Epithelial cell of proximal tubule (primary cell): ENCODE data around the gene RENBP. TPM values are rescaled to one million over a fixed set of nuclear protein-coding genes. Genes with fewer than 3 reads are reported as not detected.

Experiments used
- DNase-seq: peaks from one replicate; pipeline ENCODE4 v3.0.0-alpha.2; 2011; ENCODE audit warnings: low read depth
- H3K4me3 ChIP-seq: 2 replicates; pipeline ENCODE4 v1.5.1; 2011; ENCODE audit warnings: low read depth, mild to moderate bottlenecking, low read length
- total RNA-seq: library from RNA; depleted of rRNA; stranded (reverse); fragments of >200 nt; gene quantifications from 2 replicates; pipeline ENCODE4 v1.2.3, GENCODE V29; 2015
- TF ChIP-seq, protein P1 (sequence below): conservative IDR thresholded peaks from 2 replicates; pipeline ENCODE4 v1.5.1; 2012; ENCODE audit warnings: low read depth, mild to moderate bottlenecking, low read length

The RENBP gene
- total RNA-seq, 1 donor from 2014 or later, result 0.92 TPM

DNA sequence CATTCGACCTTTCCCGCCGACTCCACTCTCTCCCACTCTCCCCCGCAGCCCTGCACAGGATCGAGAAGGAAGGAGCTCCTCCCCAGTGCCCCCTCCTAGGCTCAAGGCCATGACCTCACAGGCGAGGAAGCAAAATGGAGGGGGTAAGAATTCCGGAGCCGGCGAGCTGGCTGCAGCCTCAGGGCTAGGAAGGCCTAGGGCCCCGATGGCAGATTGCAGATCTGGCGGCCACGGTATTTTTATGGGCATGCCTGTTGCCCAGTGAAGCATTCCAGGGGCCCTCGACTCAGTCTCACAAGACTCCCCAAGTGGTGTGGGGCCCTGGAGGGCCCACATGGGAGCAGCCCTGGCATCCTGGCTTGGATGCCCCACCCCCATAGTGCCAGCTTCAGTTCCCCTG, 57.5 kb downstream of the RENBP start:
- DNase-seq, result peak; percentile 2
- H3K4me3 ChIP-seq, result no peak overlapping the region

DNA sequence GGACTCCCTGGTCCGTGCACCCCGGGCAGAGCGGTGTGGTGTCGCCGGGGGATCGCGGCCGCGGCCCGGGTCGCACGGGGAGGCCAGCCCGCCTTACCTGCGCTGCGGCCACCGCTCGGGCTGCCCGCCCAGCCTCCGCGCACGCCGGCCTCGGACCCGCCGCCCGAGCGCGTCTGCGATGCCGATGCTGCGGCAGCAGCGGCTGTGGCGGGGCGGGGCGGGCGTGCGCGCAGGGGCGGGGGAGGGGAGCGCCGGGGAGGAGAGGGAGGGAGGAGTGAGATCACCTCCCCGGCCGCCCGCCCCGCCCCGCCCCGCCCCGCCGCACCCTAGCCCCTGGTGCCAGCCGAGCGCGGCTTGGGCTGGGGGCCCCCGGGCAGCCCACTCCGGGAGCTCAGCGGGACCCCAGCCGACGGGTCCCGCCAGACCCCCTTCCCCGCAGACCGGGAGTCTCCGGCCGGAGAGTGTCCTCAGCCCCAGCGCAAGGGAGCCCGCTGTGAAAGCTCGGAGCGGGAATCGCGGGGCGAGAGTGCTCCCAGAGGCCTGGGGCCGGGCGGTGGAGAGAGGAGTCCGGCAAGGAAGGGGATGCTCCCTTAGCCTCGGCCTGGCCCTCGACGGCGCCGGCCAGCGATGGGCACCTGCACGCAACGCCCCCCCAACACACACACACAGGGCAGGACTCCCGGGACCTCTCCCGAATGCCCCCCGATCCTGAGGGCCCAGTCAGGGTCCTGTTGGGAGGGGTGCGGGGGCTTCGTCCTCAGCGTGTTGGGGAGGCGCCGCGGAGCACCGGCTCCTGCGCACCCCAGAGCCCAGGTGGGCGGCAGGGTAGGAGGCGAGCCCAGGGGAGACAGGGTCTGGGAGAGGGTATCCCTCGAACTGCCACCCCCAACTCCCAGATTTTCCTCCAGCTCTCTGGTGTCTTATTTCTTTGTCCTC, 58.2 kb downstream of the RENBP start, which contains the start of gene L1CAM:
Gene L1CAM, minus strand, starts transcription at position 206 of the 936 bp plus-strand sequence. CDS start 10,337 bp downstream, outside the sequence.
- no peak for DNase-seq
- TF ChIP-seq, protein P1, sequence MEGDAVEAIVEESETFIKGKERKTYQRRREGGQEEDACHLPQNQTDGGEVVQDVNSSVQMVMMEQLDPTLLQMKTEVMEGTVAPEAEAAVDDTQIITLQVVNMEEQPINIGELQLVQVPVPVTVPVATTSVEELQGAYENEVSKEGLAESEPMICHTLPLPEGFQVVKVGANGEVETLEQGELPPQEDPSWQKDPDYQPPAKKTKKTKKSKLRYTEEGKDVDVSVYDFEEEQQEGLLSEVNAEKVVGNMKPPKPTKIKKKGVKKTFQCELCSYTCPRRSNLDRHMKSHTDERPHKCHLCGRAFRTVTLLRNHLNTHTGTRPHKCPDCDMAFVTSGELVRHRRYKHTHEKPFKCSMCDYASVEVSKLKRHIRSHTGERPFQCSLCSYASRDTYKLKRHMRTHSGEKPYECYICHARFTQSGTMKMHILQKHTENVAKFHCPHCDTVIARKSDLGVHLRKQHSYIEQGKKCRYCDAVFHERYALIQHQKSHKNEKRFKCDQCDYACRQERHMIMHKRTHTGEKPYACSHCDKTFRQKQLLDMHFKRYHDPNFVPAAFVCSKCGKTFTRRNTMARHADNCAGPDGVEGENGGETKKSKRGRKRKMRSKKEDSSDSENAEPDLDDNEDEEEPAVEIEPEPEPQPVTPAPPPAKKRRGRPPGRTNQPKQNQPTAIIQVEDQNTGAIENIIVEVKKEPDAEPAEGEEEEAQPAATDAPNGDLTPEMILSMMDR, result no peak
- H3K4me3 ChIP-seq, result peak within 1 kb of the TSS; percentile 37

More for the DNA sequence above, 57.5 kb downstream of the RENBP start:
- TF ChIP-seq, protein P1, result no peak

Other genes with a start within 250 kb of the RENBP start
- 155 and 163 TPM in 2 replicates for gene BCAP31, start 220.3 kb downstream of the RENBP start, total RNA-seq
- 8.2 and 12.6 TPM in 2 replicates for gene ABCD1, start 219.8 kb downstream of the RENBP start, total RNA-seq
- 2.9 and 7.4 TPM in 2 replicates for gene PLXNB3, start 180.4 kb downstream of the RENBP start, total RNA-seq
- 0.17 TPM in 1 of 2 replicates, not detected in the other for gene SRPK3, start 163.6 kb downstream of the RENBP start, total RNA-seq
- gene IDH3G, start 150.3 kb downstream of the RENBP start, total RNA-seq, result 62.2 and 91.4 TPM in 2 replicates
- gene SSR4, start 150.0 kb downstream of the RENBP start, total RNA-seq, result 128 and 239 TPM in 2 replicates
- gene PDZD4, start 114.1 kb downstream of the RENBP start, total RNA-seq, result under 0.01 and 0.17 TPM in 2 replicates
- 35.7 and 62.1 TPM in 2 replicates for gene L1CAM, start 58.5 kb downstream of the RENBP start, total RNA-seq
- 0.22 and 1.4 TPM in 2 replicates for gene AVPR2, start 40.0 kb downstream of the RENBP start, total RNA-seq
- 11.6 and 20.2 TPM in 2 replicates for gene ARHGAP4, start 18.4 kb downstream of the RENBP start, total RNA-seq
- 88.0 and 171 TPM in 2 replicates for gene NAA10, start 9.6 kb downstream of the RENBP start, total RNA-seq
- gene HCFC1, start 27.2 kb upstream of the RENBP start, total RNA-seq, result 59.7 and 61.9 TPM in 2 replicates
- 2.3 and 4.3 TPM in 2 replicates for gene TMEM187, start 28.1 kb upstream of the RENBP start, total RNA-seq
- gene IRAK1, start 75.3 kb upstream of the RENBP start, total RNA-seq, result 131 and 219 TPM in 2 replicates
- 18.1 and 23.4 TPM in 2 replicates for gene MECP2, start 153.1 kb upstream of the RENBP start, total RNA-seq
- not detected in 2 replicates for gene OPN1LW, start 199.6 kb upstream of the RENBP start, total RNA-seq
- gene OPN1MW, start 238.0 kb upstream of the RENBP start, total RNA-seq, result not detected in 2 replicates